Measurements from ENCODE around the gene THY1. TPM values are rescaled to one million over a fixed set of nuclear protein-coding genes. Genes with fewer than 3 reads are reported as not detected.
A peak's percentile ranks its signal among the peaks of the same experiment; 100 is the strongest.

THY1 gene
- total and polyA plus RNA-seq, 9 of the 15 experiments (the other 6 are each of a cell fraction or from before 2014, with no cell fraction given): 0.07 to 0.40 (median 0.16) TPM; not detected in 5

- peaks cover 14% of the 10 kb centered on the region; the same call in 1 of the 3 replicates for H3K79me2 ChIP-seq (ENCODE audit: control insufficient read depth, insufficient read depth, low read length)
- BruUV-seq (replicated peaks): no TSS peak
- peak overlapping the region in 1 of 2 experiments; percentile 56; a peak in 2 of 4 replicates for H3K9ac ChIP-seq (ENCODE audit: insufficient read depth in 1 of 2, low read depth in 2 of 2, low read length in 2 of 2)
- H3K4me1 ChIP-seq (replicated peaks in 1 of 2; ENCODE audit: control insufficient read depth in 2 of 2, insufficient read depth in 2 of 2, low read length in 2 of 2): peaks cover 67 to 77% of the 10 kb centered on the region in 2 experiments
- intact Hi-C loops (cut with micrococcal nuclease) (loop anchor here (1.0 to 5.0 kb wide), 4 partner anchors 18 to 267 kb away; partner anchors contain the start of gene C2CD2L), in situ Hi-C loops (cut with MboI) (no loop called here)
- ATAC-seq (peak; percentile 79), FAIRE-seq (peak; percentile 91), DNase-seq (ENCODE audit: extremely low read depth in 1 of 4, low spot score in 3 of 4) (peak; percentile 57 to 85 (median 68))
- peaks cover 5% of the 10 kb centered on the region; the same call in 1 of the 2 replicates for H4K20me1 ChIP-seq (replicated peaks; ENCODE audit: control insufficient read depth, insufficient read depth, low read length)
- H2AFZ ChIP-seq (ENCODE audit: low read depth, low read length): no peak overlapping the region
- POLR2A ChIA-PET: interaction anchor here (0.6 to 3.7 kb wide), 6 partner anchors 10 to 282 kb away, joined by 3 to 24 read pairs (median 4); partner anchors contain the start of gene C2CD2L
- WGBS (ENCODE audit: insufficient coverage, low coverage, missing lambda C conversion rate): 14% methylated on average over 11 of the region's 11 CpGs
- no peaks in the 10 kb centered on the region for H3K27me3 ChIP-seq (ENCODE audit: control insufficient read depth in 2 of 2, insufficient read depth in 2 of 2, low read length in 2 of 2)
- H3K9me3 ChIP-seq (replicated peaks; ENCODE audit: control insufficient read depth, insufficient read depth, low read depth, low read length): no peaks in the 10 kb centered on the region
- H3K9me1 ChIP-seq (ENCODE audit: control insufficient read depth, insufficient read depth, low read length): no peaks in the 10 kb centered on the region
- 0 out of 3 replicates have a peak overlapping the region, but pooled peaks have one; percentile 2 for H3K27ac ChIP-seq (ENCODE audit: extremely low read depth, low read depth, low read length)
- CTCF ChIA-PET (ENCODE audit: low intra/inter-chr PET ratio): interaction anchor here (1.5 to 5.9 kb wide), 2 partner anchors 16 to 19 kb away, joined by 3 to 41 read pairs; no protein-coding TSS in a partner anchor
- H3K36me3 ChIP-seq (ENCODE audit: control insufficient read depth, insufficient read depth, low read length): peaks cover 27% of the 10 kb centered on the region; the same call in 1 of the 3 replicates
- peak overlapping the region; percentile 27; the same call in 1 of the 2 replicates for H3K4me2 ChIP-seq (ENCODE audit: insufficient read depth, low read length)
- no peak overlapping the region for H3K4me3 ChIP-seq
- TF ChIP-seq ATF1 (CRISPR knock-in tag; IDR thresholded peaks at IDR 0.05): no peak
- TF ChIP-seq ATF1 (tag; IDR thresholded peaks at IDR 0.05): peak; percentile 52; the same call in 1 of the 2 replicates
- 0 out of 2 replicates have a peak, but pooled peaks have one; percentile 39 for TF ChIP-seq HDAC2 (IDR thresholded peaks at IDR 0.05)
- TF ChIP-seq LCOR (CRISPR knock-in tag; IDR thresholded peaks at IDR 0.05): no peak
- peak; percentile 64; the same call in 1 of the 2 replicates for TF ChIP-seq MYC (IDR thresholded peaks at IDR 0.05; ENCODE audit: low read depth, low read length)
- TF ChIP-seq MYC (CRISPR knock-in tag; IDR thresholded peaks at IDR 0.05; ENCODE audit: borderline replicate concordance, low read depth): no peak
- TF ChIP-seq, protein P1, sequence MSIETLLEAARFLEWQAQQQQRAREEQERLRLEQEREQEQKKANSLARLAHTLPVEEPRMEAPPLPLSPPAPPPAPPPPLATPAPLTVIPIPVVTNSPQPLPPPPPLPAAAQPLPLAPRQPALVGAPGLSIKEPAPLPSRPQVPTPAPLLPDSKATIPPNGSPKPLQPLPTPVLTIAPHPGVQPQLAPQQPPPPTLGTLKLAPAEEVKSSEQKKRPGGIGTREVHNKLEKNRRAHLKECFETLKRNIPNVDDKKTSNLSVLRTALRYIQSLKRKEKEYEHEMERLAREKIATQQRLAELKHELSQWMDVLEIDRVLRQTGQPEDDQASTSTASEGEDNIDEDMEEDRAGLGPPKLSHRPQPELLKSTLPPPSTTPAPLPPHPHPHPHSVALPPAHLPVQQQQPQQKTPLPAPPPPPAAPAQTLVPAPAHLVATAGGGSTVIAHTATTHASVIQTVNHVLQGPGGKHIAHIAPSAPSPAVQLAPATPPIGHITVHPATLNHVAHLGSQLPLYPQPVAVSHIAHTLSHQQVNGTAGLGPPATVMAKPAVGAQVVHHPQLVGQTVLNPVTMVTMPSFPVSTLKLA (conservative IDR thresholded peaks at IDR 0.05): peak; percentile 49 to 78
- 0 out of 2 replicates have a peak, but pooled peaks have one; percentile 21 for TF ChIP-seq POLR2G (IDR thresholded peaks at IDR 0.05; ENCODE audit: low read depth, low read length)
- 0 out of 2 replicates have a peak, but pooled peaks have one; percentile 36 for TF ChIP-seq NCOA1 (IDR thresholded peaks at IDR 0.05; ENCODE audit: low read depth)
- TF ChIP-seq RB1 (IDR thresholded peaks at IDR 0.05; ENCODE audit: low read depth): 0 out of 2 replicates have a peak, but pooled peaks have one; percentile 9
- peak; percentile 84 for TF ChIP-seq CTBP1 (IDR thresholded peaks at IDR 0.05; ENCODE audit: borderline replicate concordance)
- TF ChIP-seq, protein P2, sequence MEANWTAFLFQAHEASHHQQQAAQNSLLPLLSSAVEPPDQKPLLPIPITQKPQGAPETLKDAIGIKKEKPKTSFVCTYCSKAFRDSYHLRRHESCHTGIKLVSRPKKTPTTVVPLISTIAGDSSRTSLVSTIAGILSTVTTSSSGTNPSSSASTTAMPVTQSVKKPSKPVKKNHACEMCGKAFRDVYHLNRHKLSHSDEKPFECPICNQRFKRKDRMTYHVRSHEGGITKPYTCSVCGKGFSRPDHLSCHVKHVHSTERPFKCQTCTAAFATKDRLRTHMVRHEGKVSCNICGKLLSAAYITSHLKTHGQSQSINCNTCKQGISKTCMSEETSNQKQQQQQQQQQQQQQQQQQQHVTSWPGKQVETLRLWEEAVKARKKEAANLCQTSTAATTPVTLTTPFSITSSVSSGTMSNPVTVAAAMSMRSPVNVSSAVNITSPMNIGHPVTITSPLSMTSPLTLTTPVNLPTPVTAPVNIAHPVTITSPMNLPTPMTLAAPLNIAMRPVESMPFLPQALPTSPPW (CRISPR knock-in tag; IDR thresholded peaks at IDR 0.05): peak; percentile 32; the same call in 1 of the 2 replicates
- TF ChIP-seq CBFA2T3 (IDR thresholded peaks at IDR 0.05): 0 out of 2 replicates have a peak, but pooled peaks have one; percentile 37
- TF ChIP-seq BHLHE40 (IDR thresholded peaks at IDR 0.05; ENCODE audit: low read length): peak; percentile 93
- no peak for TF ChIP-seq ZNF583 (CRISPR knock-in tag; IDR thresholded peaks at IDR 0.05)
- 0 out of 4 replicates have a peak, but pooled peaks of 1 of the 2 experiments have one; percentile 10 for TF ChIP-seq ARNT (IDR thresholded peaks at IDR 0.05)
- peak; percentile 82 for TF ChIP-seq SMARCA5 (IDR thresholded peaks at IDR 0.05)
- peak; percentile 94 for TF ChIP-seq ZFP36 (IDR thresholded peaks at IDR 0.05; ENCODE audit: low read depth, low read length, partially characterized antibody)
- TF ChIP-seq ESRRA (IDR thresholded peaks at IDR 0.05; ENCODE audit: borderline replicate concordance, low read depth): peak; percentile 66; the same call in 1 of the 2 replicates
- TF ChIP-seq, protein P3, sequence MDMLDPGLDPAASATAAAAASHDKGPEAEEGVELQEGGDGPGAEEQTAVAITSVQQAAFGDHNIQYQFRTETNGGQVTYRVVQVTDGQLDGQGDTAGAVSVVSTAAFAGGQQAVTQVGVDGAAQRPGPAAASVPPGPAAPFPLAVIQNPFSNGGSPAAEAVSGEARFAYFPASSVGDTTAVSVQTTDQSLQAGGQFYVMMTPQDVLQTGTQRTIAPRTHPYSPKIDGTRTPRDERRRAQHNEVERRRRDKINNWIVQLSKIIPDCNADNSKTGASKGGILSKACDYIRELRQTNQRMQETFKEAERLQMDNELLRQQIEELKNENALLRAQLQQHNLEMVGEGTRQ (CRISPR knock-in tag; IDR thresholded peaks at IDR 0.05): peak; percentile 32; the same call in 1 of the 2 replicates
These were observed 48.2 kb downstream of the THY1 start for GRCh38 chr11:119374632-119375336.
